ENCODE measurements around the gene BSN.
A peak's percentile ranks its signal among the peaks of the same experiment; 100 is the strongest.

Gene BSN

GRCh38 chr3:49602877-49603411, 48.7 kb downstream of the BSN start:
- peak; percentile 7 for DNase-seq

GRCh38 chr3:49606427-49606826, 52.1 kb downstream of the BSN start:
- DNase-seq, result no peak

- DNase-seq, result no peak
Measured at GRCh38 chr3:49607105-49607591, 52.9 kb downstream of the BSN start.

- DNase-seq, result no peak
Measured at GRCh38 chr3:49607796-49608195, 53.5 kb downstream of the BSN start.

GRCh38 chr3:49609314-49609713, 55.0 kb downstream of the BSN start:
- no peak for DNase-seq

- no peak for DNase-seq
Measured at GRCh38 chr3:49609815-49610214, 55.5 kb downstream of the BSN start.

- no peak for DNase-seq
Measured at GRCh38 chr3:49610666-49611280, 56.5 kb downstream of the BSN start.

GRCh38 chr3:49611291-49611690, 57.0 kb downstream of the BSN start:
- no peak for DNase-seq

GRCh38 chr3:49611719-49612118, 57.4 kb downstream of the BSN start:
- DNase-seq, result no peak

- no peak for DNase-seq
Measured at GRCh38 chr3:49614936-49615335, 60.7 kb downstream of the BSN start.

GRCh38 chr3:49616061-49616460, 61.8 kb downstream of the BSN start:
- DNase-seq, result no peak

- no peak for DNase-seq
Measured at GRCh38 chr3:49616491-49616941, 62.2 kb downstream of the BSN start.

- DNase-seq, result no peak
Measured at GRCh38 chr3:49617390-49618013, 63.2 kb downstream of the BSN start.

GRCh38 chr3:49618412-49618811, 64.1 kb downstream of the BSN start:
- DNase-seq, result no peak

- no peak for DNase-seq
Measured at GRCh38 chr3:49619649-49620048, 65.4 kb downstream of the BSN start.

- DNase-seq, result no peak
Measured at GRCh38 chr3:49620728-49621127, 66.5 kb downstream of the BSN start.

- DNase-seq, result no peak
Measured at GRCh38 chr3:49623071-49623470, 68.8 kb downstream of the BSN start.

- no peak for DNase-seq
Measured at GRCh38 chr3:49625071-49625470, 70.8 kb downstream of the BSN start.

GRCh38 chr3:49626101-49626581, 71.9 kb downstream of the BSN start:
- DNase-seq, result no peak

GRCh38 chr3:49626796-49627195, 72.5 kb downstream of the BSN start:
- no peak for DNase-seq

- DNase-seq, result no peak
Measured at GRCh38 chr3:49627634-49628033, 73.4 kb downstream of the BSN start.

- DNase-seq, result no peak
Measured at GRCh38 chr3:49628249-49628648, 74.0 kb downstream of the BSN start.

GRCh38 chr3:49629451-49629850, 75.2 kb downstream of the BSN start:
- no peak for DNase-seq

GRCh38 chr3:49629866-49630265, 75.6 kb downstream of the BSN start:
- no peak for DNase-seq
